ENCODE results near the gene RAD50.

GRCh38 chr5:132526290-132526973 is 30.3 kb upstream of the RAD50 start:
- peak; percentile 48 to 84 (median 74) for TF ChIP-seq CTCF (IDR thresholded peaks at IDR 0.05 in 8 of 11, conservative IDR thresholded peaks at IDR 0.05 in 3 of 11)
- TF ChIP-seq POLR2AphosphoS5 (IDR thresholded peaks at IDR 0.05): no peak
- no peak for TF ChIP-seq POLR2A (IDR thresholded peaks at IDR 0.05)

All from spleen (tissue), 7 donors.